SIG-M5 treated with dmso at 0.1 percent for 504 hours (cell line): ENCODE results near the gene CAPN5.

ENCODE experiments used
- DNase-seq: peaks from one replicate; lab custom pipeline; 2025; ENCODE audit not compliant: unreplicated experiment; lab: John Stamatoyannopoulos, UW

CAPN5 gene

DNA sequence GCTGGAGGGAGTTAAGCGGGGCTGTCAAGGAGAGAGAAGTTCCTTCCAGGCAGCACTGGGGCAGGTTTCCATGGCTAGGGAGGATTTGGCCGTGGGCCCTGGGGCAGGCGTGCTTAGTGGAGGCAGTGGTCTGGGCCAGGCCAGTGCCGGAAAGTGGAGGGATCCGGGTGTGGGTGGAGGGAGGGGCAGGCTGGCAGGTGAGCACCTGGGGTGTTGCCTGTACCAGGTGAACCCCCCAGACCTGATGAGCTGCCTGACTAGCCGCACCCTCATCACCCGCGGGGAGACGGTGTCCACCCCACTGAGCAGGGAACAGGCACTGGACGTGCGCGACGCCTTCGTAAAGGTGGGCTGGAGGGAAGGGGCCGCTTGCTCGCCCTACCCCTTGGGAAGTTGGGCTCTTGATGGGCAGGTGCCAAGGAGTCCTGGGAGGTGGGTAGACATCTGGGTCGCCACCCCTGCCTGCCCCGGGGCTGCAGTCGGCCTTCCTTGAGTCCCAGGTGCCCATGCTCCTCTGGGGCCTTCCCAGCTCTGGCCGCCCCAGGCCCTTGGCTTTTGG, 93.2 kb downstream of the CAPN5 start:
- no peak for DNase-seq

DNA sequence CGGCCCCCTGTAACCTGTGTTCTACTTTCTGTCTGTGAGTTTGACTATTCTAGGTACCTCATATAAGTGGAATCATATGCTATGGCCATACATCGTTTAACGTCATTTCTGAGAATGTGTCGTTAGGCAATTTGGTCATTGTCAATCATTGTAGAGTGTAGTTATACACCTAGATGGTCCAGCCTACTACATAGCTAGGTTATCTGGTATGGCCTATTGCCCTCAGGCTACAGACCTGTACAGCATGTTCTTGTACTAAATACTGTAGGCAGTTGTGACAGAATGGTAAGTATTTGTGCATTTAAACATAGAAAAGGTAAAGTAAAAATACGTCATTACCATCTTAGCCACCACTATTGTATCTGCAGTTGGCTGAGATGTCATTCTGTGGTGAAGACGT, 96.5 kb downstream of the CAPN5 start:
- DNase-seq = no peak

DNA sequence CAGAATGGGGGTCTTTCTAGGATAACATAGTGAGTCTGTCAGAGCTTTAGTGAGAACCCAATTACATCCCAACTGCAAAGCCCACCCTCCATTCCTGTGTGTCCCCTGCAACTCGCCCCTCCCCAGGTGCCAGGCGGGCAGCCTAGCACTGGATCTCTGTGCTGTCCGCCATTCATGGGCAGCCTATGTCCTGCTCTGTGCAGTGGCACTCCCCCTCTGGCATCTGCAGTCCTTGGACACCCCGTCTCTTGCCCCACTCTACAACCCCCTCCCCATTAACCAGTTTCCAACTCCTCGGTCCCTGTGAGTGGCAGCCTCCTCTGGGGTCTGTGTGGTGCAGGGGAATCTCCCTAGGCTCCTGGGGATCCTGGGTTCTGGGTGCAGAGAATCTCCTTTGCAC, 98.3 kb downstream of the CAPN5 start:
- DNase-seq = no peak

DNA sequence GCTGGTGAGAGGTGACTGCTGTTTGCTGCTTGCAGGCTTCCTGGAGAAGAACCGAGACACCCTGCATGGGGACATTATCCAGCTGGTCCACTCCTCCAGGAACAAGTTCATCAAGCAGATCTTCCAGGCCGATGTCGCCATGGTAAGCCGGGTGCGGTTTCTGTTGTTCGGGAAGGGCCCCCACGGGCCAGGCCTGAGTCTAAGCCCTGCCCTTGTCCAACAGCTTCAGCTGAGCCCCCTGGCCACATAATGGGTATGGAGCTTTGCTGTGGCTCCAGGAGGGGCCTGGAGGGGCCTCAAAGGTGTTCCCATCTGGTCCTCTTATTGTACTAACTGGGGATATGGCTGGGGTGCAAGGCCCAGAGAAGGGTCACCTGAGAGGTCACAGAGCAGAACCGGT, 99.2 kb downstream of the CAPN5 start:
- no peak for DNase-seq

DNA sequence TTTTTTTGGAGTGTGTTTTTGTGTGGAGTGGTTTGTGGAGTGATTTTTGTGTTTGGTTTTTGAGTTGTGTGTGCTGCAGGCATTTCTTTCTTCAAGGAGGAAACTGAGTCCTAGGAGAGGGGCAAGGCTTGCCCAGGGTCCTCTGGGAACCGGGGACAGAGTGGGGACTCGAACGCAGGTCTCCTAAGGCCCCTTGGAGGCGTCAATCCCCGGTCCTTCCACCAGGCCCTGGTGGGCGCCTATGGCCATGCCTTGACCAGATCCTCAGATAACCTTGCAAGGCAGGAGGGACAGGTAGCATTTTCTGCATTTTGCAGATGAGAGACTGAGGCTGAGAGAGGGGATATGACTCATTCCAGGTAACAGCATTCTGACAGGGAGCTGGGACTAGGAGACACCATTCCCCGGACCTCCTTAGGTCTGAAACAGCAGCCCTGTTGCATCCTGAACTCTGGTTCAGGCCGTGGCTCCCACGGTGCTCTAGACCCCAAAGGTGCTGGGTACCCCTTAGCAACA, 100.4 kb downstream of the CAPN5 start:
- DNase-seq = no peak

DNA sequence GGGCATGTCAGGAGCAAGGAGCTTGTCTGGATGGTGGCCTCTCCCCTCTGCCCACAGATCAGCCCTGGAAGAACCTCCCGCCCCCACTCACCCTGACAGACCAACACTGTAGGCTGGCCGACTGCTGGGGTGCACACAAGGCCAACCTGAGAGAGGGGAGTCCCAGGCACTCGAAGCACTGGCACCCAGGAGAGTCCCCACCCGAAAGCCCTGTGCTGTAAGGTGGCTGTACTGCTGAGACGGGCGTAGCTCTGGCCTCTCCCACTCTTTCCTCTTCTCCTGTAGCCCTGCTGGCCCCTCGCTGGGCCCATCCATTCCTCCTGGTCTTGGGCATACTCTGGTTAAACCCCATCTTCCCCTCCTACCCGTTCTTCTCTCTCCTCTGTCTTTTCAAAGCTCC, 101.0 kb downstream of the CAPN5 start:
- no peak for DNase-seq

DNA sequence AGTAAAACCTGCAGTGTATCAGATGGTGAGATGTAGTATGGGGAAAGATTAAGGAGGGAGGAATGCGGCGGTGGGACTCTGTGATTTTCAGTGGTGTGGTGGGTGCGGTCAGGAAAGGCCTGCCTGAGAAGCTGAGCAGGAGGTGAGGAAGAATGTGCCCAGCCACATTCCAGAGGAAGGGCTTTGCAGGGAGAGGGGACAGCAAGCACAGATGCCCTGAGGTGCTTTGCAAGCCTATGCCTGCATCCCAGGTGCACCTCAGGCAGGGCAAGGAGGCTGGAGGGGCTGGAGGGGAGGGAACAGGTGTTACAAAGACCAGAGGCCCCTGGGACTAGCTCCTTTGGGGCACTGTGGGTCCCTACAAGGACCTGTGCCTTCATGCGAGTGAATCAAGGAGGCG, 103.3 kb downstream of the CAPN5 start:
- no peak for DNase-seq

DNA sequence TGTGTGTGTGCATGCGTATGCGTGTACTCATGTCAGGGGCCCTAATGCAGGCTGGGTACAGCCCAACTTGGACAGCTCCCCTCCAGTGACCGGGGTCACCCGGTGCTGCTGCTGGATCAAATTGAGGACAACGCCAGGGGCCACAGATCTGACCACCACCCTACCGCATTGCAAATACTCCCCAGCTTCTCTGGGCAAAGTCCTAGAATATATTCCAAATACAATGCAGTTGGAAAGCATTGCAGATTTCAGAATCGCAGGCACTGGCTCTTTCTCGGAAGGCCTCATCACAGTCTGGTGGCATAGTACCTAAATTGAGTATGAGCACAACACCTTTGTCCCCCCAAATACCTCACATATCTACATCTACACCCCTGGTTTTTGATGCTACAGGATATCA, 104.5 kb downstream of the CAPN5 start:
- no peak for DNase-seq

DNA sequence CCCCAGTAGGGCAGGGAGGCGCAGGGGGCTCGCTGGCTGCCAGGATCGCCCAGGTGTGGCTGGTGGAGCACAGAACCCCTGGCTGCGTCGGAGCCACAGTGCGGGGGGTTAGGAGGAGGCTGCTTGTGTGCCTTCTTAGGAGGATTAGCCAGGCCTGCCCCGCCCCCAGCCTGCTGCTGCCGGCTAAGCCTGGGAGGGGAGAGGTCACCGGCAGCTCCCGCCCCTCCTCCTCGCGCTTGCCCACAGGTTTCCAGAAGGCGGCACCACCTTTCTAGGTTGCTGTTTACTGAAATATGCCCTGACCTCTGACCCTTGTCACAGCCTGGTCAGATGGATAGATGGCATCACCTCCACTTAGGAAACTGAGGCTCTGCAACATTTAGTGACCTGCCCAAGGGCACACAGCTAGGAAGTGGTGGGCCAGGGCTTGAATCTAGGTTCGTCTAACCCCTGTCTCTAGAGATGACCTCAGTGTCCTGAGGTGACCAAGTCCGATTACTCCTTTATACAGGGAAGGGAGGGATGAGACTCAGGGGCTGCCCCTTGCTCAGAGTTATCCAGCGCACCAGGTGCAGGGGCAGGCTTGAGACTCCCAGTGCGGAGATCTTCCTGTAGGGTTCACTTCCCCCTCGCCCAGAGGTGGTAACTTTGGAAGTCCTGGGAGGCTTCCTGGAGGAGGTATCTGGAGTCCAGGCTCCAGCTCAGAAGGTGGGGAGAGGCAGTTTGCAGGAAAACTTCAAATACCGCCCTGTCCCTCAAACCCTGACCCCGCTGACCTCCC, 105.3 kb downstream of the CAPN5 start:
- no peak for DNase-seq

DNA sequence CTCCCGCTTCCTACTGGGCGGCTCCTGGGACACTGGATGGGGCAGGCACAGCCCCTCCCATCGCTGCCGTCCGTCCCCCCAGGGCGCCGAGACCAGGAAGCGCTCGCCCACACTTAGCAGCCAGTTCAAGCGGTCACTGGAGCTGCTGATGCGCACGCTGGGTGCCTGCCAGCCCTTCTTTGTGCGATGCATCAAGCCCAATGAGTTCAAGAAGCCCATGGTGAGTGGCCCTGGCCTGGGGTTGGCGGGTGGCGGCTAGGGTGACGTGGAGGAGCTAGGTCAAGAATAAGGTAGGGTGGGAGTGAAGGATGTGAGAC, 105.9 kb downstream of the CAPN5 start:
- no peak for DNase-seq

DNA sequence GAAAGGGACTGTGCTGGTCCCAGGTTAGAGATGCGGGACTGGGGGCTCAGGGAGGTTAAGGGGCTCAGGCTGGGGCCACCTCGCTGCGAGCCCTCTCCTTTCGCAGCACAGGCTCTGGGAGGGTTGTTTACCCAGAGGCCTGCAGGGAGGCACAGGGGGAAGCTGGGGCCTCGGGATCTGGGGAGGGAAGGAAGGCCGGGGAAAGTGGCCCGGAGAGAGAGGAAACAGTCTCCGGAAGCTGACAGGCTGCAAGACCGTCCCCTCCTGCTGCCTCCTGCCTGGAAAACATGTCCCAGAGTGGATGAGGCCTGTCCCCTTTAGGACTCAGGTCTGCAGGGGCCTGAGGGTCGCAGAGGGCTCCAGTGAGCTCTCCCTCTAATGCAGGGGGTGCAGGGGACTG, 106.7 kb downstream of the CAPN5 start:
- no peak for DNase-seq

DNA sequence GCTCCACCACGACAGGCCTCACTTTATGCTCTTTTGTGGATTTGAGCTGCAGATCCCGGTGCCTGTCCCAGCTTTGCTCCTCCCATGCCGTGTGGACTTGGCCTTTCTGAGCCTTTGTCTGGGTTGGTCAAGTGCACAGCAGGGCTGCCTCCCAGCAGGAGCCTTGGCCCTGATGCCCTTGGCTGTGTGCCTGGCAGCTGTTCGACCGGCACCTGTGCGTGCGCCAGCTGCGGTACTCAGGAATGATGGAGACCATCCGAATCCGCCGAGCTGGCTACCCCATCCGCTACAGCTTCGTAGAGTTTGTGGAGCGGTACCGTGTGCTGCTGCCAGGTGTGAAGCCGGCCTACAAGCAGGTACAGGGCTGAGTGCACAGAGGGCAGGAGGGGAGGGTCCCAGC, 107.8 kb downstream of the CAPN5 start:
- DNase-seq = no peak

DNA sequence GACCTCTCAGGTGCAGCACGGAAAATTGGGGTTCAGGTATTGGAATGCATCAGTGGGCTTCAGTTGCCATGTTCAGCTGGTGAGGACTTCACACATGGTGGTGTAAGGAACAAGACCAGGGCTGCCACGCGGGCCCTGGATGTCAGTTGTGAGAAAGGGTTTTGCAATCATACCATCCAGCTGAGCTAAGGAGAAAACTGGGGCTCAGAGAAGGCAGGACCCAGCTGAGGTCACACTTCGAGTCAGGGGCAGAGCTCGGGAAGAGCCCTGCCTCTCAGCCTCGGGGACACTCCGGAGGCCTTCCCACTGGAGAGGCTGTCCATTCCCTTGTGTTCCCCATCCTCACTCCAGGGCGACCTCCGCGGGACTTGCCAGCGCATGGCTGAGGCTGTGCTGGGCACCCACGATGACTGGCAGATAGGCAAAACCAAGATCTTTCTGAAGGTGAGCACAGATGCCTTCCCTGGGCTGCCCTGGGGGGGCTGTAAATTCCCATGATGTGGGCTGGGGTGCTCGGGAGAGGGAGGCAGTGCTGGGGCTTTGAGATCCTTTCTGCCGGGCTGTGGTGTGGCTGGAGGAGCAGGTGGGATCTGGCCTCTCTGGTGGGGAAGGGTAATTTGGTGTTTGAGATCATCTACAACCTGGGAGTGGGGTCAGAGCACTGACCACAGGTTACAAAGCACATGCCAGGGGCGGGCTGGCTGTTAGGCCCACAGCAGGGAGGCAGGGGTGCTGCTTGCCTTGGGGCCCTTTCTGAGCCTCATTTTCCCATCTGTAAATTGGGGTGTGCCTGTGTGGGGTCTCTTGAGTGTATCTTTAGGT, 108.5 kb downstream of the CAPN5 start:
- no peak for DNase-seq
